Activated T-cell treated with anti-CD3 and anti-CD28 coated beads, Interleukin-2, amount 50 U/mL, for 4 hours (primary cell): ENCODE results near the gene OR8H2. TPM values are rescaled to one million over a fixed set of nuclear protein-coding genes. Genes with fewer than 3 reads are reported as not detected.

Experiments used
- total RNA-seq, 3 donors: library from RNA; stranded (reverse); gene quantifications; one replicate each; pipeline ENCODE4 v1.2.1, GENCODE V29; 2021

The OR8H2 gene
- total RNA-seq, 3 donors from 2014 or later: not detected

Other genes with a start within 250 kb of the OR8H2 start
- not detected for gene TRIM51, start 220.4 kb upstream of the OR8H2 start, total RNA-seq
- gene OR5W2, start 189.1 kb upstream of the OR8H2 start, total RNA-seq: not detected
- gene OR5I1, start 167.3 kb upstream of the OR8H2 start, total RNA-seq: not detected
- gene OR10AG1, start 133.7 kb upstream of the OR8H2 start, total RNA-seq: not detected
- gene OR5F1, start 109.1 kb upstream of the OR8H2 start, total RNA-seq: not detected
- not detected for gene OR5AS1, start 76.0 kb upstream of the OR8H2 start, total RNA-seq
- gene OR8I2, start 10.4 kb upstream of the OR8H2 start, total RNA-seq: not detected
- not detected for gene OR8H3, start 18.7 kb downstream of the OR8H2 start, total RNA-seq
- not detected for gene OR8J3, start 36.5 kb downstream of the OR8H2 start, total RNA-seq
- gene OR8K5, start 56.6 kb downstream of the OR8H2 start, total RNA-seq: not detected
- not detected for gene OR5J2, start 72.9 kb downstream of the OR8H2 start, total RNA-seq
- not detected for gene OR5T2, start 130.6 kb downstream of the OR8H2 start, total RNA-seq
- not detected for gene OR5T3, start 148.6 kb downstream of the OR8H2 start, total RNA-seq
- not detected for gene OR5T1, start 170.5 kb downstream of the OR8H2 start, total RNA-seq
- gene OR8H1, start 188.6 kb downstream of the OR8H2 start, total RNA-seq: not detected
- not detected for gene OR8K3, start 211.5 kb downstream of the OR8H2 start, total RNA-seq
- gene OR8K1, start 242.4 kb downstream of the OR8H2 start, total RNA-seq: not detected